ENCODE measurements around the gene SGMS1.
"Not testable (repeated sequence)": the region's sequence is repeated elsewhere in the genome, so short reads cannot be mapped to it uniquely, and the experiment has no call there.

SGMS1 gene

GRCh38 chr10:50361946-50362345 lies 261.8 kb downstream of the SGMS1 start:
- no peak for TF ChIP-seq CTCF (IDR thresholded peaks at IDR 0.05; ENCODE audit: low read depth, low read length)

GRCh38 chr10:50360077-50360850 lies 263.5 kb downstream of the SGMS1 start:
- H3K4me3 ChIP-seq (ENCODE audit: low read depth, low read length), result no peak overlapping the region
- TF ChIP-seq CTCF (IDR thresholded peaks at IDR 0.05; ENCODE audit: low read depth, low read length), result no peak

More at GRCh38 chr10:50361946-50362345, 261.8 kb downstream of the SGMS1 start:
- H3K4me3 ChIP-seq (ENCODE audit: low read depth, low read length), result no peak overlapping the region

- TF ChIP-seq CTCF (IDR thresholded peaks at IDR 0.05; ENCODE audit: low read depth, low read length), result no peak
- no peak overlapping the region for H3K4me3 ChIP-seq (ENCODE audit: low read depth, low read length)
These were observed 264.6 kb downstream of the SGMS1 start for GRCh38 chr10:50358925-50359687.

- no peak overlapping the region for H3K4me3 ChIP-seq (ENCODE audit: low read depth, low read length)
- no peak for TF ChIP-seq CTCF (IDR thresholded peaks at IDR 0.05; ENCODE audit: low read depth, low read length)
These were observed 265.3 kb downstream of the SGMS1 start for GRCh38 chr10:50358411-50358810.

- not testable (repeated sequence) for H3K4me3 ChIP-seq (ENCODE audit: low read depth, low read length)
These were observed 267.3 kb downstream of the SGMS1 start for GRCh38 chr10:50356481-50356832.

- H3K4me3 ChIP-seq (ENCODE audit: low read depth, low read length), result not testable (repeated sequence)
These were observed 267.9 kb downstream of the SGMS1 start for GRCh38 chr10:50355693-50356480.

- TF ChIP-seq CTCF (IDR thresholded peaks at IDR 0.05; ENCODE audit: low read depth, low read length), result no peak
These were observed 272.1 kb downstream of the SGMS1 start for GRCh38 chr10:50351483-50352146.

More at GRCh38 chr10:50351483-50352146, 272.1 kb downstream of the SGMS1 start:
- H3K4me3 ChIP-seq (ENCODE audit: low read depth, low read length), result no peak overlapping the region
